Measurements from ENCODE around the gene AGMAT.

Gene AGMAT

DNA sequence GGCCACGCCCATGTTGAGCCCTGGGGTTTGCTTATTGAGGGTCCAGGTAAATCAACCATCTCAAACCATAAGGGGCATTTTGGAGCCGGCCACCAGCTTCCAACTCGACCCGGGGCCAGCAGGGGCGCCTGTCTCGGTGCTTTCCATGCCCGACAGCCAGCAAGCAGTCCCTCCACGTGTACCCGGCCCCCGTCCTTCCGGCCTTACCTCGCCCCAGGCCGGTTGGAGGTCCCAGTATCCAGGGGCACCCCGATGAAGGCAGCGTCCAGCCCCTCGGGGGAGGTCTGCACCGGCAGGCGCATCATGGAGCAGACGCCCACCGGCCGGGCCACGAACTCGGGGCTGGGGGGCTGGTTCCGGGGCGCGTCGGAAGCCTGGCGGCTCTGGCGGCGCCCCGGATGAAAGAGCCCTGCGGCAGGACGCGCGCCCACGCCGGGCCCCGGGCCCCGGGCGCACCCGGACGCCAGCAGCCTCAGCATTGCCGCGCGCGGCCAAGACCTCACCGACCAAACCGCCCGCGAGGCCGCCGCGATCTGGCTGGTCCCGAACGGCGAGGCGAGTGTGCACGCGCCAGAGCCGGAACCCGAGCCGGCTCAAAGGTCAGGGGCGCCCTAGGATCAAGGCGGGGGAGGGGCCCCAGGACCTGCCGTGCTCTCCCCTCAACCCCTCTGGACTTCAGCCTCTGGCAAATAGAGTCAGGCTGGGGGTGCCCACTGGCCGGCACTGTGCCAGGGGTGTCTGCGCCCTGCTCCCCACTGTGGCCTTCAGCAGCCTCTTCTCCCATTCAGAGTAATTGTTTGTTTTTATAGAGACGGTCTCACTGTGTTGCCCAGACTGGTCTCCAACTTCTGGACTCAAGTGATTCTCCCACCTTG is at the start of gene AGMAT:
AGMAT (minus strand) TSS at position 563 of the 875 bp plus-strand sequence; CDS start at position 479, 84 bp downstream.
- peak; percentile 49 for DNase-seq (ENCODE audit: low read depth)

DNA sequence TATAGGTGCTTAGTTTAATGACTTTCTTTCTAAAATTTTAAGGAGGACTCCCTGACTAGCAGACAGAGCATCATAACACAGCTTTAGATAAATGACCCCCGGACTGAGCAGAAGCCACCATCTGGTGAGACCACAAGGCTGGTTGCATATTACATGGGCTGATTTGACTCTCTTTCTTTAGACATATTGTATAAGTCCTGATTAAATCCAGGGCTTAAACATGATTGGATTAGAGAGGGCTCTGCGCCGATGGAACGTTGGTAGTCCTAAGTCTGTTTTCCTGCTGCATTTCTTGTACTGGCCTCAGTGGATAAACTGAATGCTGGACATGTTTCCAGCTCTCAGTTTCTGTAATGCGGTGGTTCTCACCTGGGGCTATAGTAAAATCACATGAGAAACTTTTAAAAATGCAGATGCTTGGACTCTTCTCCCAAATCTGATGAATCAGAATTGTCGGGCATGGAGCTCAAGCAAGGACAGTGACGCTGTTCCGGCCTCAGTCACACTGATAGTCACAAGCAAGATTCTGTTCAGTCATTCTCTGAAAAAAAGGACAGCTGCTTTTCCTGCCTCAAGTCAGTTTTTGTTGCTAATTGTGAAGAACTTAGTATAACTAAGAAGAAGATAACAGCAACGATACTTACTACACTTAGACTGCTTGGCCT is 49.0 kb upstream of the AGMAT start:
- DNase-seq (ENCODE audit: low read depth), result no peak

DNA sequence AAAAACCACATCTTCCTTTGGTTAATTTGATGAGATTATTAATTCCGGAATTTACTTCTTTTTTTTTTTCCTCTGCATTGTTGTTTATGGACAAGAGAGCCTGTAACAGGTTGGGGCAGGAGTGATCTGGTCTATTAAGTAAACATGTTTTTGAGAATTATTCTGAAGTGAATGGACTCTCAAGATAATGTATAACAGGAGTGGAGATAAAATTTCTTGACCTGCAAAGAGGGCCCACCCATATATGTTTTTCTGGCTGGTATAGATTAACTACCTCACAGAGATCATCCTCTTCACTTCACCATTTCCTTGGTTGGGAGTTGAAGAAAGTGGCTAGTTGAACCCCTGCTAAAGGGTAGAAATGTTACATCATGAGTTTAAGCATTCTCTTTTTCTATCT is 43.2 kb upstream of the AGMAT start:
- DNase-seq (ENCODE audit: low read depth), result no peak

DNA sequence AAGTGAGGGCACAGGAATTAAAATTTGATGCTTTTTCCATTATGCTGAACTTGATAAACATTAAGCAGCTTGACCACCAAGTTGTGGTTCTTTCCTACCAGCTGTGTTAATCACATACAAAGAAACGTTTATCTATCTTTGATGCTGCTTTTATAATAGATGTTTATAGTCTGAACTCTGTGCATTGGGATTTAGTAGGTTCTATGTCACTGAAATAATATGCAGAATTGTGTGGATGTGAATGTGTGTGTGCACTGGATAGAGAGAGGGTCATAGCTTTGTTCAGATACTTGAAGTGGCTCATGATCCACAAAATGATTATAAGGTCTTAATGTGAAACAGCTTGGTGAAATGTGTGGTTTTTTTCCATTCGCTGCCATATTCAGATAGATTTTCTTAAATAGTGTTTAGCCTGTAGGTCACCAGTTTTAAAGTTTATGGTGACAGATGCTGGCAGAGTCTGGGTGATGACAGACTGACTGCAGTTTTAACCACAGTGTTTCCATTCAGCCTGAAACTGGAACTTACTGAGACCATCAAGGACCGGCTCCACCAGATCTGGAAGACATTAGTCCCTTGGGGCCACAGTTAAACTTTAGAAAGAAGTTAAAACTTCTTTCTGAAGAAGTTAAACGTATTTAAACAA is 42.6 kb upstream of the AGMAT start:
- no peak for DNase-seq (ENCODE audit: low read depth)

- no peak for DNase-seq (ENCODE audit: low read depth)
These were observed 41.6 kb upstream of the AGMAT start for GRCh38 chr1:15626269-15626950.

DNA sequence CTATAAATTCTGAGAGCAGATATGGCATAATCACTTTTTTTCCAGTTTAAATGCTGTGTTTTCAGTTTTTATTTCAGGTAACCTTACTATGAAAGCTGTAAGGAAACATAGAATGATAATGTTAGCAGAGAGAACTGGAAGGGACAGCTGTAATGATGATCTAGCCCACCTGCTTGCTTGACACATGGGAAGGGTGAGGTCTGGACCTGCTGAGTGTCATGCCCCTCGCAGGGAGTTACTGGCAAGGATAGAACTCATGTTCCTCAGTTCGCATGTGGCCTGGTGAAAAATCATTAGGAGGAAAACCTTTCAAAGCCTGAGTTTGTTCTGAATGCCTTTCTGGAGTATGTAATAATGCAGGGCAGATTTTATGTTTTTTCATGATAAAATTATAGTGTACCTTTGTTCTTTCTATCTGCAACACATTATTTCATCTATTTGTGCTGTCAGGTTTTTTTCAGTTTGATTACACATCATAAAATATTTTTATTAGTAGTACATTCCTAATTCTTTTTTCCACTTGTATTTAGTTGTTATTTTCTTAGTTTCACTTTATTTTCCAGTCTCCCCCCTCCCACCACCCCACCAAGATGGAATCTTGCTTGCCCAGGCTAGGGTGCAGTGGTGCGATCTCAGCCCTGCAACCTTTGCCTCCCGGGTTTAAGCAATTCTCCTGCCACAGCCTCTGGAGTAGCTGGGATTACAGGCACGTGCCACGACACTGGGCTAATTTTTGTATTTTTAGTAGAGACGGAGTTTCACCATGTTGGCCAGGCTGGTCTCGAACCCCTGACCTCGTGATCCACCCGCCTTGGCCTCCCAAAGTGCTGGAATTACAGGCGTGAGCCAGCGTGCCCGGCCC is 40.4 kb upstream of the AGMAT start:
- no peak for DNase-seq (ENCODE audit: low read depth)

GRCh38 chr1:15624133-15624714 is 39.4 kb upstream of the AGMAT start:
- DNase-seq (ENCODE audit: low read depth), result no peak

GRCh38 chr1:15623435-15623834 is 38.6 kb upstream of the AGMAT start:
- DNase-seq (ENCODE audit: low read depth), result no peak

- DNase-seq (ENCODE audit: low read depth), result no peak
These were observed 38.0 kb upstream of the AGMAT start for GRCh38 chr1:15622712-15623373.

- no peak for DNase-seq (ENCODE audit: low read depth)
These were observed 37.1 kb upstream of the AGMAT start for GRCh38 chr1:15621975-15622374.

DNA sequence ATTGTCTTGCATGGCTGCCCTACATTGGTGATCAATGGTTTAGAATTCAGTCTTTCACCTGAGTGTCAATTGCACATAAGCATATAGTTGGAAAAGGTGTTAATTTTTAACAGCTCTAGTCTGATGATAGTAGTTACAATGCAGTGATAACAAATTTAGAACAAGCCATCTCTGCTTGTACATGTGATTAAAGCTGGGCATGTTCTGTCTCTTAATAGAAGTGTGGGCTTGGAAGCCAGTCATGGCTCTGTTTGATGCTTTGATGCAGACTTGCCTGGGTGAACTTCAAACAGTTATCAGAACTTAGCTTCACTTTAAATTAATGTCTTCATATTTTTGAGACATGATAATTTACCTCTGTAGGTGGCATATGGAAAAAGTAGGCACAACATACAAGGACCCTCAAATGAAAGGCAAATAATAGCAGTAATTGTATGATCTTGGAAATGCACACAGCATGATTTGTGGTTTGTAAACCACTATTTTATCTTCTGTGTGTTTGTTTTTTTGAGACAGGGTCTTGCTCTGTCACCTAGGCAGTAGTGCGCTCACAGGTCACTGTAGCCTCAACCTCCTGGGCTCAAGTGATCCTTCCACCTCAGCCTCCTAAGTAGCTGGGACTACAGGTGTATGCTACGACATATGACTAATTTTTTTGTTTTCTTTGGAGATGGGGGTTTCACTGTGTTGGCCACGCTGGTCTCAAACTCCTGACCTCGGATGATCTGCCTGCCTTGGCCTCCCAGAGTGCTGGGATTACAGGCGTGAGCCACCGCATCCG is 36.2 kb upstream of the AGMAT start:
- DNase-seq (ENCODE audit: low read depth), result no peak

- no peak for DNase-seq (ENCODE audit: low read depth)
These were observed 35.3 kb upstream of the AGMAT start for GRCh38 chr1:15620155-15620545.

GRCh38 chr1:15618655-15619525 is 34.0 kb upstream of the AGMAT start:
- DNase-seq (ENCODE audit: low read depth), result no peak

GRCh38 chr1:15618077-15618654 is 33.3 kb upstream of the AGMAT start:
- DNase-seq (ENCODE audit: low read depth), result no peak

DNA sequence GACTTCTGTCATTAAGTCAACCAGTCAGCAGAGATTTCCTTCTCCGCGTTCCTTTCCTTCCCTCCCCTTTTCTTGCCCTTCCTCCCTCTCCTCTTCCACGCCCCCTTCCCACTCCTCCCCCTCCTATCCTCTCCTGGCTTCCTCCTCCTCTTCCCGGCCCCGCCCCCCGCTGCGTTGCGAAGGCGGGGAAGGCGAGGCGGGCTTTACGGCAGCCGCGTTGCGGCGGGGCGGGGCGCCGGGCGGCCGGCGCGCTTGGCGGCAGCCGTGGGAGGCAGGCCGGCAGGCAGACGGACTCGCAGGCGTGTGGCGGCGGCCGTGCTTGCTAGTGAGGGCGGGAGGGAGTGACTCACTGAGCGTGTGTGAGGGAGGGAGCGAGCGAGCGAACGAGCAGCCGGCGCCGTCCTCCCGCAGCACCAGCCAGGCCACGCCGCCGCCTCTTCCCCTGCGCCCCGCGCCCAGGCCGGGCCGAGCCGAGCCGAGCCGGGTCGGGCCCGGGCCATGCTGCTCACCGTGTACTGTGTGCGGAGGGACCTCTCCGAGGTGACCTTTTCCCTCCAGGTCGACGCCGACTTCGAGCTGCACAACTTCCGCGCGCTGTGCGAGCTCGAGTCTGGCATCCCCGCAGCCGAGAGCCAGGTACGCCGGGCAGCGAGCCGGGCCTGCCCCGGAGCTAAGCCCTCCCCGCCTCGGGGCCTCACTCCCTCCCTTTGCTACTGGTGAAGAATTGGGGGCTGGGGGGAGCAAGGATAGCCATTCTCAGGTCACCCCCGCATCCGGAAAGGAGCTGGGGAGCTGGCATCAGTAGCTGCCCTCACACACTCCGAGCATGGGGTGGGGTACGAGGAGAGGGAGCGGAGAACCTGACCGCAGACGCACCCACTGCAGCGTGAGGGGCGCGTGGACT is 32.6 kb upstream of the AGMAT start, which contains the start of gene DDI2:
DDI2 (plus strand) TSS at position 286 of the 904 bp plus-strand sequence; CDS start at position 499, 213 bp downstream.
- DNase-seq (ENCODE audit: low read depth), result peak; percentile 92

- DNase-seq (ENCODE audit: low read depth), result no peak
These were observed 31.7 kb upstream of the AGMAT start for GRCh38 chr1:15616373-15617172.

Measured in activated T-helper 9 cell treated with anti-CD3 and anti-CD28 coated beads, Interleukin-2, amount 50 U/mL, for 16 hours (primary cell).